HCT116 (cell line): ENCODE measurements around the gene BMP7. TPM values are rescaled to one million over a fixed set of nuclear protein-coding genes. Genes with fewer than 3 reads are reported as not detected.

Source experiments
- ATAC-seq: fragments of 200-7000 bp; cut with Tn5 transposase; 2 replicates; pipeline ENCODE4 v1.9.1; 2020; ENCODE audit warnings: mild to moderate bottlenecking, moderate library complexity
- BruUV-seq: library from RNA; stranded (reverse); fragments of 400-500 nt; replicated peaks from 2 replicates; lab custom pipeline; 2021; lab: Mats Ljungman, UMichigan
- CTCF ChIA-PET: fragments of 300-600 bp; sonication (Branson Sonifier 250); formaldehyde crosslinking; loops from one replicate; lab custom pipeline; 2021; ENCODE audit warnings: antibody characterized with exemption; lab: Charles Lee
- POLR2A ChIA-PET: fragments of 300-600, 350-600 bp; sonication (Branson Sonifier 250); formaldehyde crosslinking; loops from one replicate; lab custom pipeline; 2021; ENCODE audit warnings: antibody characterized with exemption; lab: Charles Lee
- RAD21 ChIA-PET, 2 experiments: fragments of 300-600 bp; sonication (Branson Sonifier 250); formaldehyde crosslinking; loops; one replicate each; lab custom pipeline; 2023; ENCODE audit warnings: low total read pairs in 2 of 2; ENCODE audit not compliant: uncharacterized antibody in 2 of 2, unreplicated experiment in 2 of 2, low non-redundant PET in 1 of 2; lab: Charles Lee
- DNase-seq: peaks from one replicate; pipeline ENCODE4 v3.0.0-alpha.2; 2010; ENCODE audit warnings: low read depth, low spot score
- H2AFZ ChIP-seq: fragments of 200-600 bp; shearing (Covaris generic), sonication (generic); 2 replicates; pipeline ENCODE4 v1.6.1; 2017; ENCODE audit warnings: low read depth, mixed run types, mixed read lengths, antibody characterized with exemption, low read length; ENCODE audit not compliant: poor library complexity, severe bottlenecking
- H3K27ac ChIP-seq: 2 replicates; pipeline ENCODE4 v1.5.1; 2012; ENCODE audit warnings: low read depth, low read length
- H3K27me3 ChIP-seq: fragments of 200-600 bp; sonication (generic); 2 replicates; pipeline ENCODE4 v1.6.1; 2016; ENCODE audit warnings: mixed run types, low read length, mixed read lengths; ENCODE audit not compliant: insufficient read depth
- H3K36me3 ChIP-seq, 2 experiments: fragments of 200-500 bp in 1 of 2; fragments of 200-600 bp in 1 of 2; sonication (Bioruptor generic) in 1 of 2; sonication (generic) in 1 of 2; 2 replicates each; pipeline versions ENCODE4 v1.5.1 to v1.6.1; 2014 to 2016; ENCODE audit warnings: low read length in 2 of 2, inconsistent platforms in 1 of 2, mixed read lengths in 1 of 2, mixed run types in 1 of 2; ENCODE audit not compliant: insufficient read depth in 2 of 2, control insufficient read depth in 1 of 2
- H3K4me1 ChIP-seq, 2 experiments: fragments of 200-600 bp in 1 of 2; sonication (generic) in 1 of 2; 2 replicates each; pipeline versions ENCODE4 v1.5.1 to v1.6.1; 2012 to 2017; ENCODE audit warnings: low read length in 2 of 2, inconsistent platforms in 1 of 2, mild to moderate bottlenecking in 1 of 2, mixed read lengths in 1 of 2, mixed run types in 1 of 2, moderate library complexity in 1 of 2; ENCODE audit not compliant: insufficient read depth in 2 of 2, control insufficient read depth in 1 of 2
- H3K4me2 ChIP-seq: fragments of 200-600 bp; sonication (generic); 2 replicates; pipeline ENCODE4 v1.6.1; 2017; ENCODE audit warnings: mixed run types, low read length, mixed read lengths
- H3K4me3 ChIP-seq, 2 experiments: fragments of 200-600 bp in 1 of 2; sonication (generic) in 1 of 2; replicated peaks in 1 of 2; 2 replicates each; pipeline ENCODE4 v1.5.1; 2011 to 2016; ENCODE audit warnings: low read length in 2 of 2, control low read depth in 1 of 2, low read depth in 1 of 2, mild to moderate bottlenecking in 1 of 2, mixed read lengths in 1 of 2, mixed run types in 1 of 2
- H3K79me2 ChIP-seq: fragments of 200-600 bp; sonication (generic); 2 replicates; pipeline ENCODE4 v1.6.1; 2017; ENCODE audit warnings: mild to moderate bottlenecking, mixed run types, low read length, moderate library complexity, mixed read lengths; ENCODE audit not compliant: insufficient read depth
- H3K9ac ChIP-seq: fragments of 200-600 bp; sonication (generic); 2 replicates; pipeline ENCODE4 v1.6.1; 2016; ENCODE audit warnings: low read length, mixed read lengths
- H3K9me2 ChIP-seq: fragments of 200-600 bp; sonication (generic), shearing (Covaris generic); 2 replicates; pipeline ENCODE4 v1.6.1; 2017; ENCODE audit warnings: mixed run types, mild to moderate bottlenecking, moderate library complexity; ENCODE audit not compliant: insufficient read depth
- H3K9me3 ChIP-seq, 2 experiments: fragments of 200-500 bp in 1 of 2; fragments of 200-600 bp in 1 of 2; sonication (Bioruptor generic) in 1 of 2; sonication (generic) in 1 of 2; 2 replicates each; pipeline ENCODE4 v1.6.1; 2014 to 2017; ENCODE audit warnings: low read length in 2 of 2, mixed read lengths in 2 of 2, inconsistent platforms in 1 of 2, low read depth in 1 of 2, mild to moderate bottlenecking in 1 of 2, mixed run types in 1 of 2, moderate library complexity in 1 of 2; ENCODE audit not compliant: control insufficient read depth in 1 of 2, insufficient read depth in 1 of 2
- H4K20me1 ChIP-seq: fragments of 200-600 bp; sonication (generic), shearing (Covaris generic); 2 replicates; pipeline ENCODE4 v1.6.1; 2017; ENCODE audit warnings: mixed run types, mild to moderate bottlenecking, moderate library complexity; ENCODE audit not compliant: insufficient read depth
- ATF3 ChIP-seq: IDR thresholded peaks from 2 replicates; pipeline ENCODE4 v1.6.1; 2012
- CBX3 ChIP-seq: IDR thresholded peaks from 2 replicates; pipeline ENCODE4 v1.6.1; 2012; ENCODE audit warnings: low read depth
- CEBPB ChIP-seq: IDR thresholded peaks from 2 replicates; pipeline ENCODE4 v1.6.1; 2012; ENCODE audit warnings: low read depth
- CTCF ChIP-seq, 3 experiments: fragments of 200-600 bp in 1 of 3; sonication (generic) in 1 of 3; IDR thresholded peaks in 2 of 3; conservative IDR thresholded peaks in 1 of 3; 2 replicates each; pipeline ENCODE4 v1.5.1; 2012 to 2017; ENCODE audit warnings: low read depth in 2 of 3, low read length in 2 of 3, antibody characterized with exemption in 1 of 3, borderline replicate concordance in 1 of 3, control low read depth in 1 of 3, mild to moderate bottlenecking in 1 of 3, mixed read lengths in 1 of 3, mixed run types in 1 of 3, moderate library complexity in 1 of 3; ENCODE audit not compliant: insufficient read depth in 1 of 3
- EGR1 ChIP-seq: IDR thresholded peaks from 2 replicates; pipeline ENCODE4 v1.6.1; 2012; ENCODE audit warnings: low read depth
- ELF1 ChIP-seq: IDR thresholded peaks from 2 replicates; pipeline ENCODE4 v1.6.1; 2012; ENCODE audit warnings: low read depth, borderline replicate concordance
- EZH2 ChIP-seq: fragments of 200-600 bp; sonication (generic); IDR thresholded peaks from 2 replicates; pipeline ENCODE4 v1.6.1; 2017; ENCODE audit warnings: antibody characterized with exemption, mixed run types
- EZH2phosphoT487 ChIP-seq: fragments of 200-600 bp; IDR thresholded peaks from 2 replicates; pipeline ENCODE4 v1.6.1; 2018; ENCODE audit warnings: antibody characterized with exemption, borderline replicate concordance
- FOSL1 ChIP-seq: IDR thresholded peaks from 2 replicates; pipeline ENCODE4 v1.6.1; 2012; ENCODE audit warnings: low read depth
- MAX ChIP-seq: IDR thresholded peaks from 2 replicates; pipeline ENCODE4 v1.6.1; 2012
- POLR2A ChIP-seq: IDR thresholded peaks from 2 replicates; pipeline ENCODE4 v1.7.0; 2011; ENCODE audit warnings: borderline replicate concordance; ENCODE audit not compliant: insufficient read depth, insufficient read length; ENCODE audit errors: extremely low read depth
- POLR2AphosphoS5 ChIP-seq: IDR thresholded peaks from 2 replicates; pipeline ENCODE4 v1.6.1; 2011; ENCODE audit warnings: mild to moderate bottlenecking, low read depth, low read length, moderate library complexity
- RAD21 ChIP-seq: IDR thresholded peaks from 2 replicates; pipeline ENCODE4 v1.6.1; 2012; ENCODE audit warnings: low read depth, mild to moderate bottlenecking
- REST ChIP-seq: IDR thresholded peaks from 2 replicates; pipeline ENCODE4 v1.6.1; 2012; ENCODE audit warnings: low read depth
- SIN3A ChIP-seq: IDR thresholded peaks from 2 replicates; pipeline ENCODE4 v1.6.1; 2012; ENCODE audit warnings: low read depth
- TCF7L2 ChIP-seq: IDR thresholded peaks from 2 replicates; pipeline ENCODE4 v1.7.0; 2011; ENCODE audit warnings: borderline replicate concordance, inconsistent platforms; ENCODE audit not compliant: insufficient read depth, insufficient read length; ENCODE audit errors: extremely low read depth
- YY1 ChIP-seq: IDR thresholded peaks from 2 replicates; pipeline ENCODE4 v1.6.1; 2011; ENCODE audit warnings: low read length, low read depth, moderate library complexity, mild to moderate bottlenecking; ENCODE audit not compliant: insufficient replicate concordance; ENCODE audit errors: extremely low read depth
- ZBTB33 ChIP-seq: IDR thresholded peaks from 2 replicates; pipeline ENCODE4 v1.6.1; 2011; ENCODE audit warnings: mild to moderate bottlenecking, low read length, moderate library complexity; ENCODE audit not compliant: insufficient replicate concordance; ENCODE audit errors: extremely low read depth
- ZFX ChIP-seq: fragments of 450-650 bp; IDR thresholded peaks from 2 replicates; pipeline ENCODE4 v1.6.1; 2017
- ZNF274 ChIP-seq: fragments of 200-500 bp; sonication (Bioruptor generic); IDR thresholded peaks from 2 replicates; pipeline ENCODE4 v1.6.1; 2014; ENCODE audit warnings: mild to moderate bottlenecking, low read depth, low read length, inconsistent platforms
- intact Hi-C: fragments of 100-400 bp; cut with micrococcal nuclease; formaldehyde crosslinking; loops from 2 replicates; pipeline ENCODE4 v1.10.0; 2022
- total RNA-seq: library from RNA; stranded (reverse); gene quantifications from one replicate; pipeline ENCODE4 v1.2.1, GENCODE V29; 2021; ENCODE audit not compliant: unreplicated experiment

BMP7 gene
- total RNA-seq, 1 experiment from 2014 or later, result 7.0 TPM

GRCh38 chr20:57225830-57226229 lies 40.6 kb downstream of the BMP7 start:
- H3K36me3 ChIP-seq, result no peaks in the 10 kb centered on the region
- POLR2A ChIA-PET, result no interaction called here
- H3K79me2 ChIP-seq, result no peaks in the 10 kb centered on the region
- BruUV-seq, result no TSS peak
- no peaks in the 10 kb centered on the region for H3K9me3 ChIP-seq
- H2AFZ ChIP-seq, result no peak overlapping the region
- H3K4me1 ChIP-seq, result peaks cover 10 to 13% of the 10 kb centered on the region in 2 experiments; a peak in 3 of 4 replicates
- CTCF ChIA-PET, result no interaction called here
- ATAC-seq (no peak), DNase-seq (no peak)
- no peak overlapping the region for H3K4me3 ChIP-seq
- no peaks in the 10 kb centered on the region for H3K27me3 ChIP-seq
- TF ChIP-seq EZH2, result no peak
- no peak for TF ChIP-seq POLR2AphosphoS5
- TF ChIP-seq POLR2A, result no peak
- TF ChIP-seq TCF7L2, result no peak
- TF ChIP-seq MAX, result no peak
- TF ChIP-seq FOSL1, result no peak
- TF ChIP-seq ATF3, result no peak
- no peak for TF ChIP-seq ZNF274
- TF ChIP-seq ZBTB33, result no peak
- no peak for TF ChIP-seq CBX3
- TF ChIP-seq CEBPB, result no peak
- TF ChIP-seq REST, result no peak
- TF ChIP-seq CTCF (IDR thresholded peaks at IDR 0.05 in 2 of 3, conservative IDR thresholded peaks at IDR 0.05 in 1 of 3; ENCODE audit: borderline replicate concordance in 1 of 3, insufficient read depth in 1 of 3, low read depth in 2 of 3, low read length in 2 of 3), result no peak
- no peak for TF ChIP-seq EGR1
- no peak for TF ChIP-seq SIN3A
- no peak for TF ChIP-seq ZFX
- TF ChIP-seq EZH2phosphoT487, result no peak
- no peak for TF ChIP-seq YY1
- TF ChIP-seq RAD21, result no peak
- no peak for TF ChIP-seq ELF1
- no peaks in the 10 kb centered on the region for H4K20me1 ChIP-seq
- no peak overlapping the region for H3K27ac ChIP-seq
- no peaks in the 10 kb centered on the region for H3K9me2 ChIP-seq
- no peak overlapping the region for H3K4me2 ChIP-seq
- intact Hi-C loops, result no loop called here
- RAD21 ChIA-PET, result no interaction called here
- H3K9ac ChIP-seq, result no peak overlapping the region
